ENCODE data around the gene EHF.

Gene EHF

DNA sequence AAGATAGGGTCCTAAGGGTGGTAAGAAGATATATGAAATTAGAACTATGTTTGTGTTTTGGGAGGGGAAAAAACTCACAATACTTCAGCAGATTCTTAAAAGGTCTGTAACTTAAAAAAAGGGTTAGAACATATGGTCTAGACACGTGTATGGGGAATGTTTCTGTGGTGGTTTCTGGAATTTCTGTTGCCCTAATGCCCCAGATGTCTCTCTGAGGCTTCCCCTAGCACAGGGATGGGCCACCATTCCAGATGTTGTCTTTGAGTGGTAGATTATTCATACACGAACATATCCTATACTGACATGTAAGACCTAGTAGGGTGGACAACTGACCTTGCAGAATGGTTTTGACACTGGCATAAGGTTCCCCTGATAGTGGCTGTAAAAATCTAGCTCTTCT is 26.2 kb downstream of the EHF start:
- TF ChIP-seq CTCF (IDR thresholded peaks at IDR 0.05; ENCODE audit: low read length, missing control alignments) = no peak
- DNase-seq (ENCODE audit: low read depth) = no peak
- H3K4me3 ChIP-seq (replicated peaks; ENCODE audit: low read depth, low read length) = no peak overlapping the region

GRCh38 chr11:34647532-34647931 is 26.6 kb downstream of the EHF start:
- H3K4me3 ChIP-seq (replicated peaks; ENCODE audit: low read depth, low read length) = no peak overlapping the region
- no peak for DNase-seq (ENCODE audit: low read depth)
- TF ChIP-seq CTCF (IDR thresholded peaks at IDR 0.05; ENCODE audit: low read length, missing control alignments) = no peak

DNA sequence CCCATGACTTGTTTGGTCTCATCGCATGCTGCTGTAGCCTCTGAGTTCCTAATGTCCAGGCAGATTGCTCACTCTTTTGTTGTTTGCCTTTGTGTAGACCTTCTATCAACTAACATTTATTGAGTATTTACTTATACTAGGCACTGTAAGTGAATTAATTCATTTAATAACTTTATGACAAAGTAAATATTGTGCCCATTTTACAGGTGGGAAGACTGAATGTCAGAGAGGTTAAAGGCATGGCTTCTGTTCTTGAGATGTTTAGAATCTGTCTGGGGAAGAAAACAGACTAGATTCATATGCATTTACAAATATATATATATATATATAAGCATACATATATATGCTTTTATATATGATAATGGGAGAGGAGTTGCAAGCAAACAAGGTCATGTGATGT is 27.1 kb downstream of the EHF start:
- no peak for TF ChIP-seq CTCF (IDR thresholded peaks at IDR 0.05; ENCODE audit: low read length, missing control alignments)
- DNase-seq (ENCODE audit: low read depth) = no peak
- no peak overlapping the region for H3K4me3 ChIP-seq (replicated peaks; ENCODE audit: low read depth, low read length)

DNA sequence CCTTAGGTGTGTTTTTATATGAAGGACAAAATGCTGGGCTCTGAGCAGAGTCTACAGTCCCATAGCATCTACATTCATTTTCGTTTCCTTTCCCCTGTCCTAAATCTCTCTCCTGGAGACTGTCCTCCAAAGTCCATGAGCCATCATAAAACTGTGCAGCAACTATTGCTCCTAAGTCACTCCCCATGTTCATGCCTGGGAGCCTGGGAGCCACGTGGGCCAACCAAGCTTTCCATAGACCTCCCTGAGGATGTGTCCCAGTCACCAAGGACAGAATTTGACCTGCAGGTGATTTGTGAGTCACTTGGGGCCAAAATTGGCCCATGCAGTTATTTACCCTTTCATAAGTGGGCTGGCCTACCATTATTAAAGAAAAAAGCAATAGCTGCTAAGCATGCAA is 28.7 kb downstream of the EHF start:
- no peak for TF ChIP-seq CTCF (IDR thresholded peaks at IDR 0.05; ENCODE audit: low read length, missing control alignments)
- H3K4me3 ChIP-seq (replicated peaks; ENCODE audit: low read depth, low read length) = no peak overlapping the region
- no peak for DNase-seq (ENCODE audit: low read depth)

GRCh38 chr11:34650528-34650927 is 29.6 kb downstream of the EHF start:
- DNase-seq (ENCODE audit: low read depth) = peak; percentile 74
- H3K4me3 ChIP-seq (replicated peaks; ENCODE audit: low read depth, low read length) = no peak overlapping the region
- no peak for TF ChIP-seq CTCF (IDR thresholded peaks at IDR 0.05; ENCODE audit: low read length, missing control alignments)

GRCh38 chr11:34651551-34651950 is 30.7 kb downstream of the EHF start:
- no peak for TF ChIP-seq CTCF (IDR thresholded peaks at IDR 0.05; ENCODE audit: low read length, missing control alignments)
- no peak overlapping the region for H3K4me3 ChIP-seq (replicated peaks; ENCODE audit: low read depth, low read length)
- DNase-seq (ENCODE audit: low read depth) = peak; percentile 42

- no peak for DNase-seq (ENCODE audit: low read depth)
- no peak overlapping the region for H3K4me3 ChIP-seq (replicated peaks; ENCODE audit: low read depth, low read length)
- no peak for TF ChIP-seq CTCF (IDR thresholded peaks at IDR 0.05; ENCODE audit: low read length, missing control alignments)
Observed at GRCh38 chr11:34652191-34652973, 31.5 kb downstream of the EHF start.

Measured in fibroblast of pulmonary artery (primary cell).